Smooth muscle cell (in vitro differentiated cells): Measurements from ENCODE around the gene SRSF2. TPM values are rescaled to one million over a fixed set of nuclear protein-coding genes. Genes with fewer than 3 reads are reported as not detected.
A peak's percentile ranks its signal among the peaks of the same experiment; 100 is the strongest.

Source experiments
- DNase-seq: peaks from one replicate; lab custom pipeline; 2025; ENCODE audit not compliant: unreplicated experiment; lab: John Stamatoyannopoulos, UW
- H2AFZ ChIP-seq: fragments of 200-600 bp; sonication (generic); 2 replicates; pipeline ENCODE4 v1.6.0; 2016; ENCODE audit warnings: antibody characterized with exemption, low read depth, mild to moderate bottlenecking
- H3F3A ChIP-seq: fragments of 200-600 bp; sonication (generic); 2 replicates; pipeline ENCODE4 v1.6.0; 2017; ENCODE audit warnings: antibody characterized with exemption, low read depth
- H3K27ac ChIP-seq: fragments of 200-600 bp; sonication (generic); 2 replicates; pipeline ENCODE4 v1.5.1; 2016; ENCODE audit warnings: low read depth, mild to moderate bottlenecking
- H3K27me3 ChIP-seq: fragments of 200-600 bp; sonication (generic); 2 replicates; pipeline ENCODE4 v1.6.1; 2016; ENCODE audit warnings: low read depth, mild to moderate bottlenecking
- H3K36me3 ChIP-seq: fragments of 200-600 bp; sonication (generic); 2 replicates; pipeline ENCODE4 v1.5.1; 2016; ENCODE audit warnings: low read depth
- H3K4me1 ChIP-seq: fragments of 200-600 bp; sonication (generic); 2 replicates; pipeline ENCODE4 v1.5.1; 2016; ENCODE audit warnings: low read depth
- H3K4me2 ChIP-seq: fragments of 200-600 bp; sonication (generic); 2 replicates; pipeline ENCODE4 v1.6.0; 2016; ENCODE audit warnings: mild to moderate bottlenecking
- H3K4me3 ChIP-seq: fragments of 200-600 bp; sonication (generic); 2 replicates; pipeline ENCODE4 v1.5.1; 2016; ENCODE audit warnings: mild to moderate bottlenecking
- H3K79me2 ChIP-seq: fragments of 200-600 bp; sonication (generic); 2 replicates; pipeline ENCODE4 v1.6.0; 2016; ENCODE audit warnings: low read depth, mild to moderate bottlenecking
- H3K9ac ChIP-seq: fragments of 200-600 bp; sonication (generic); 2 replicates; pipeline ENCODE4 v1.6.0; 2016; ENCODE audit warnings: low read depth
- H3K9me3 ChIP-seq: fragments of 200-600 bp; sonication (generic); replicated peaks from 2 replicates; pipeline ENCODE4 v1.5.1; 2016; ENCODE audit warnings: low read depth
- H4K20me1 ChIP-seq: fragments of 200-600 bp; sonication (generic); 2 replicates; pipeline ENCODE4 v1.6.0; 2016; ENCODE audit warnings: low read depth
- WGBS: methylation state at CpG from one replicate; pipeline ENCODE4 v1.1.7; 2016; ENCODE audit warnings: low lambda C conversion rate; 5-methylcytosine and 5-hydroxymethylcytosine counted together
- polyA plus RNA-seq: library from polyadenylated mRNA; unstranded; fragments of >200 nt; fragmentation: Nextera tagmentation; extraction: Ambion mirVana; gene quantifications from 2 replicates; pipeline ENCODE4 v1.2.1, GENCODE V29; 2016
- total RNA-seq: library from RNA; depleted of rRNA; stranded (reverse); fragments of >200 nt; gene quantifications from 2 replicates; pipeline ENCODE4 v1.2.3, GENCODE V29; 2014
- TF ChIP-seq, protein P1 (sequence below): fragments of 200-600 bp; sonication (generic); IDR thresholded peaks from 2 replicates; pipeline ENCODE4 v1.5.1; 2017; ENCODE audit warnings: borderline replicate concordance, mild to moderate bottlenecking, antibody characterized with exemption; ENCODE audit not compliant: insufficient read depth, poor library complexity, severe bottlenecking

SRSF2 gene
- total RNA-seq: 166 and 182 TPM in 2 replicates
- polyA plus RNA-seq: 109 and 110 TPM in 2 replicates

DNA sequence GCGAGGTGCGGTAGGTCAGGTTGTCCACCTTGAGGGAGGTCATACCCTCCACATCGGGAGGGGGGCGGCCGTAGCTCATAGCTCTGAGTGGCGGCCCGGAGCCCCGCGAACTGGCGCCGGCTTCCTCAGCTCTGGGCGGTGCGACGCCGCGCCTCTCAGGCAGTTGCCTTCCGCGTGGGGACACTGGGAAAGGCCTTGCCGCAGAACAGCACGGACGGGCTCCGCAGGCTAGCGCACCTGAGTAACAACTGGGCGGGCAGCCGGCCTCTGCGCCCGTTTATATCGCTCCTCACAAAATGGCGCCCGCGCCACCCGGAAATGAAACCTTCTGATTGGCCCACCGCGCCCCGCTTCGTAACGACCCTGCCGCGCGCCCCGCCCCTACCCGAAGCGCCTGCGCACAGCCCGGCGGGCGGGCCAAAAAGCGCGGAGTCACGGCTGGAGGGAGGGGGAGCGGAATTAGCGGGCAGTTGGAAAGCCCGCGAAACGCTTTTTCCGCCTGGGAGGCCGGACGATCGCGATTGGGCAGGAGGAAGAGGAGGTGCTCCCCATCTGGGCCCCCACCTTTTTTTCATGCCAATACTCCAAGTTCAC lies at the start of gene SRSF2:
TSS of gene SRSF2 (minus strand) at position 250 of the 594 bp plus-strand sequence. CDS start at position 79, 171 bp downstream.
- WGBS: 1% methylated on average over 59 of the region's 60 CpGs
- Histone ChIP-seq H3K27ac (peak within 1 kb of the TSS; percentile 96), H3K9me3 (no peaks in the 10 kb centered on the region), H2AFZ (peak within 1 kb of the TSS; percentile 76), H3K36me3 (no peaks in the 10 kb centered on the region), H3K4me1 (peaks cover 37% of the 10 kb centered on the region), H3K4me3 (peak within 1 kb of the TSS; percentile 91), H3K4me2 (peak within 1 kb of the TSS; percentile 95), H3K9ac (peak within 1 kb of the TSS; percentile 91), H3K79me2 (peaks cover 68% of the 10 kb centered on the region), H4K20me1 (peaks cover 41% of the 10 kb centered on the region), H3K27me3 (no peaks in the 10 kb centered on the region), H3F3A (peaks cover 38% of the 10 kb centered on the region)
- DNase-seq: peak; percentile 99
- TF ChIP-seq, protein P1, sequence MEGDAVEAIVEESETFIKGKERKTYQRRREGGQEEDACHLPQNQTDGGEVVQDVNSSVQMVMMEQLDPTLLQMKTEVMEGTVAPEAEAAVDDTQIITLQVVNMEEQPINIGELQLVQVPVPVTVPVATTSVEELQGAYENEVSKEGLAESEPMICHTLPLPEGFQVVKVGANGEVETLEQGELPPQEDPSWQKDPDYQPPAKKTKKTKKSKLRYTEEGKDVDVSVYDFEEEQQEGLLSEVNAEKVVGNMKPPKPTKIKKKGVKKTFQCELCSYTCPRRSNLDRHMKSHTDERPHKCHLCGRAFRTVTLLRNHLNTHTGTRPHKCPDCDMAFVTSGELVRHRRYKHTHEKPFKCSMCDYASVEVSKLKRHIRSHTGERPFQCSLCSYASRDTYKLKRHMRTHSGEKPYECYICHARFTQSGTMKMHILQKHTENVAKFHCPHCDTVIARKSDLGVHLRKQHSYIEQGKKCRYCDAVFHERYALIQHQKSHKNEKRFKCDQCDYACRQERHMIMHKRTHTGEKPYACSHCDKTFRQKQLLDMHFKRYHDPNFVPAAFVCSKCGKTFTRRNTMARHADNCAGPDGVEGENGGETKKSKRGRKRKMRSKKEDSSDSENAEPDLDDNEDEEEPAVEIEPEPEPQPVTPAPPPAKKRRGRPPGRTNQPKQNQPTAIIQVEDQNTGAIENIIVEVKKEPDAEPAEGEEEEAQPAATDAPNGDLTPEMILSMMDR: no peak

DNA sequence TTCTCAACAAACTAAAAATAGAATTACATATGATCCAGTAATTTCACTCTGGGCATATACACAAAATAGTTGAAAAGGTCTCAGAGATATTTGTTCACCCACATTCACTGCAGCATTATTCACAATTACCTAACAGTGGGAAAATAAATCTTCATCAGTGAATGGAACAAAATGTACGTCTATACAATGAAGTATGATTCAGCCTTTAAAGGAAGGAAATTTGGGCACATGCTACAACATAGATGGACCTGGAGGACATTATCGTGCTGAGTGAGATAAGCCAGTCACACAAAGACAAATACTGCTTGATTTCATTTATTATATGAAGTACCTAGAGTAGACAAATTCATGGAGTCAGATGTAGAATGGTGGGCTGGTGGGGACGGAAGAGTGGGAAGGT lies 47.8 kb upstream of the SRSF2 start:
- no peak overlapping the region for H3K9ac ChIP-seq
- H2AFZ ChIP-seq: no peak overlapping the region
- no peaks in the 10 kb centered on the region for H3K27me3 ChIP-seq
- H4K20me1 ChIP-seq: no peaks in the 10 kb centered on the region
- no peaks in the 10 kb centered on the region for H3K36me3 ChIP-seq
- no peak overlapping the region for H3K4me3 ChIP-seq
- H3K9me3 ChIP-seq: no peaks in the 10 kb centered on the region
- peaks cover 4% of the 10 kb centered on the region for H3F3A ChIP-seq
- no peak for DNase-seq
- no peak overlapping the region for H3K27ac ChIP-seq
- TF ChIP-seq, protein P1: no peak
- H3K4me1 ChIP-seq: no peaks in the 10 kb centered on the region
- H3K79me2 ChIP-seq: no peaks in the 10 kb centered on the region
- 94% methylated on average over 3 of the region's 3 CpGs for WGBS
- H3K4me2 ChIP-seq: no peak overlapping the region

GRCh38 chr17:76783146-76783545 lies 46.0 kb upstream of the SRSF2 start:
- Histone ChIP-seq H3K4me1 (no peaks in the 10 kb centered on the region), H3K27ac (no peak overlapping the region), H3F3A (no peaks in the 10 kb centered on the region), H3K27me3 (no peaks in the 10 kb centered on the region), H3K4me3 (no peak overlapping the region), H3K9me3 (no peaks in the 10 kb centered on the region), H2AFZ (no peak overlapping the region), H3K4me2 (no peak overlapping the region), H3K9ac (no peak overlapping the region), H3K79me2 (no peaks in the 10 kb centered on the region), H4K20me1 (no peaks in the 10 kb centered on the region), H3K36me3 (no peaks in the 10 kb centered on the region)
- WGBS: 93% methylated on average over 5 of the region's 5 CpGs
- DNase-seq: no peak
- TF ChIP-seq, protein P1: no peak
